NCI-H1436 treated with DMSO at 0.1 percent for 48 hours (cell line): Measurements from ENCODE around the gene TP53TG5.
"Not testable (repeated sequence)": the region's sequence is repeated elsewhere in the genome, so short reads cannot be mapped to it uniquely, and the experiment has no call there.

Experiments used
- DNase-seq: peaks from one replicate; lab custom pipeline; 2025; lab: John Stamatoyannopoulos, UW

Gene TP53TG5

DNA sequence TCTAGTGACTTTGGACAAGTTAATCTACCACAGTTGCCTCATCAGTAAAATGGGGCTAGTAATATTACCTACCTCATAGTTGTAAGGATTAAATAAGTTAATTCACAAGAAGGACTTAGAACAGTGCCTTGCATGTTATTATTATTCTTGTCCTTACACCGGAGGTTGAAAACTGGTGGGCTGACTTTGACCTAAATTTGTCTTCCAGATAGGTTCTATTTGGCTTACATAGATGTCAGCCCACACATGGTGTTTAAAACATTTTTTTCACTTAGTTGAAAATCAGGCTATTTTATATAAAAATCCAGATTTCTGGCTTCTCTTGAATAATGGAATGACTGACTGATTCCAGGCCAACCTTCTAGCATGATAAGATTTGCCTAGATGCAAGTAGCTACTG lies 11.9 kb downstream of the TP53TG5 start:
- no peak for DNase-seq

DNA sequence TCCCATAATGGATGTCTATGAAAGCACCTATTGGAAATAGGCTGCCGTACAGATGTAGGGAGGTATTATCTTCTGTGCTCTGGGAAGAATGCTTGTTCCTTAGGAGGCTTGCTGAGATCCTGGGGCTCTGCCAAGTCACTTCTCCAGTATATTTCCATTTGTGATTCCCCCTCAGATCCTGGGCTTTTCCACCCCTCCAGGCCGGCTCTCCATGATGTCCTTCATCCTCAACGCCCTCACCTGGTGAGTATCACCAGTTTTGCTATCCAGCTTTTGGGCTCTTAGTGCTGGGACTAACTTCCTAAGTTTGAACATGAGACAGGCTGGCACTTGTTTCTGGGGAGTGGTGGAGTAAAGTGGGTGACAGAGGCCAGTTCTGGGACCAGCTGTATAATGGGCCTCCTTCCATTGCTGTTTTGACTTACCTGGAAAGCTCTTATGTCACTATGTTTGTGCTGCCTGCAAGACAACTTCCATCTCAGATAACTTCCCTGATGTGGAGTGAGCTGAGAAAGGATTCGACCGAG lies 12.6 kb downstream of the TP53TG5 start:
- DNase-seq, result no peak

DNA sequence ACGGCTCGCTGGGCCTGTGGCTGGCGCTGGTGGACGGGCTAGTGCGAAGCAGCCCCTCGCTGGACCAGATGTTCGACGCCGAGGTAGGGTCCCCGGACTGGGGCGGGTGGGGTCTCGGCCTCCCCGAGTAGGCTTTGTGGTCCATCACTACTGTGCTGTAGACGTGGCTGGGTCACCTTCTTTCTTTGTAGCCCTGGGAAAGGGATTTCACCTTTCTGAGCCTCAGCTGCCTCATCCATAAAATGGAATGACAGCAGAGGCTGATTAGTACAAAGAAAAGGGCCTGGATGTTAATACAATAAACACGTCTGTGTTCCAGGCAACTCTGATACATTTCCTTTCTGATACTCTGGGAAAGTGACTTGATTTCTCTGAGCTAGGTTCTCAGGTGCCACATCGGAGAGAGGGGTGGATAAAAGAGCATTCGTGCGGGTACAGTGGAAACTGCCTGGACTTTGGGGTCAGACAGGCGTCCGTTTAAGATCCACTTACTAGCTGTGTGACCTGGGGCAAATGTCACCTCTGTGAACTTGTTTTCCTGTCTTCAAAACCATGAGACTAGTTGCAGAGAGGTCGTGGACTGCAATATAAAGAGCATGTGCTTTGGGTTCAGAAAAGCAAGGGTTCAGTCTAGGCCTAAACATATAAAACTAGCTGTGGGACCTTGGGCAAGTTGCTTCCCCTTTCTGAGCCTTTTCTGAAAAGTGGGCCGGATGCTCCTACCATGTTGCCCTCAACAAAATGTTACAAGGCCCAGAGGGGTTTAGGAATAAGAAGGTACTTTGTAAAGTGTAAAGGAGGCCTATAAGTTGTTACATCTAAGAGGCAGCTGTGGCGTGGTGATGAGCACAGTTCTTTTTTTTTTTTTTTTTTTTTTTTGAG lies 14.3 kb downstream of the TP53TG5 start:
- no peak for DNase-seq

DNA sequence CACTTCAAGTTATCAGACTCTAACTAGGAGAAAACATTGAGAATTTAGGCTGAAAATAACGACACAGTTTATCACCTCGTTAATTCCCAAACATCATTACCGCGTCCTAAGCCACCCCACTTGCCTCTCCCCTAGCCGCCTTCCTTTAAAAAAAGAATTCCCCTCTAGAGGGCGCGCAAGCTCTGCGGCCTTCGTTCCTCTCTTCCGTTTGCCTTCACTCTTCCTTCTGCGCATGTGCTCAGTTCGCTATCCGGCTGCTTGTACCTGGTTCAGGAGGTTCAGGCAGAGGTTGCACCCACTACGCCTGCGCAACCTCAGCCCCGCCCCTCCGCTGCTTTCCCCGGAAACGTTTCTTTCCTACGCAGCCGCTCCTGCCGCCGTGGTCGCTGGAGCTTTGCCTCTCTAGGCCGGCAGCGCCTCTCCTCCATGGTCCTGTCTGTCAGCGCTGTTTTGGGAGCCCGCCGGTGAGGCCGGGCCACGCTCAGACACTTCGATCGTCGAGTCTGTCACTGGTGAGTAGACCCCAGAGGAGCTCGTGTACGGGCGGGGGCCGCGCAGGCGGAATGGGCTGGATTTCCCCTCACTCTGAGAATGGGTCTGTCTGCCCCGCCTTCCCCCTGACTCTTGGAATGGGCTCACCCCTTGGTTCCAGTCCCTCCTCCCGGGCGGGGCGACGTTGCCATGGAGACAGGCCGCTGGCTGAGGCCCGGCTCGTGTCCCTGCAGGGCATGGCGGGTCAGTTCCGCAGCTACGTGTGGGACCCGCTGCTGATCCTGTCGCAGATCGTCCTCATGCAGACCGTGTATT lies 15.1 kb downstream of the TP53TG5 start, which contains the start of gene SYS1:
SYS1 (plus strand) TSS at position 353 of the 807 bp plus-strand sequence; CDS start at position 729, 376 bp downstream.
- peak; percentile 93 for DNase-seq

DNA sequence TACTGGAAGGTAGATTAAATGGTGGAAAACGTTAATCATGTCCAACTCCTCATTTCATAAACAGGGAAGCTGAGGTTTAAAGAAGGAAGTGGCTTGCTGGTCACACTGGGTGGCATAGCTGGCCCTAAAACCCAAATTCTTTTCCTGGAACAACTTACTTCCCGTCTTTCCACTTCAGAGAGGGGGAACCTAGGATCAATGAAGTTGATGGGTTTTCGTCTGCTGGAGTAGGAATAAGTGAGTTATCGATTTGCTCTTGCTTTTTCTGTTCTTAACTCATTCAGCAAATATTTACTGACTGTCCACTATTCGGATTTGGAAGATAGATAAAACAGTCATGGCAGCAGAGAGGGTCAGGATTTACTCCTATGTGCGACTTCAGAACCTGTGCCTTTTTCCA lies 16.3 kb downstream of the TP53TG5 start:
- DNase-seq, result no peak

DNA sequence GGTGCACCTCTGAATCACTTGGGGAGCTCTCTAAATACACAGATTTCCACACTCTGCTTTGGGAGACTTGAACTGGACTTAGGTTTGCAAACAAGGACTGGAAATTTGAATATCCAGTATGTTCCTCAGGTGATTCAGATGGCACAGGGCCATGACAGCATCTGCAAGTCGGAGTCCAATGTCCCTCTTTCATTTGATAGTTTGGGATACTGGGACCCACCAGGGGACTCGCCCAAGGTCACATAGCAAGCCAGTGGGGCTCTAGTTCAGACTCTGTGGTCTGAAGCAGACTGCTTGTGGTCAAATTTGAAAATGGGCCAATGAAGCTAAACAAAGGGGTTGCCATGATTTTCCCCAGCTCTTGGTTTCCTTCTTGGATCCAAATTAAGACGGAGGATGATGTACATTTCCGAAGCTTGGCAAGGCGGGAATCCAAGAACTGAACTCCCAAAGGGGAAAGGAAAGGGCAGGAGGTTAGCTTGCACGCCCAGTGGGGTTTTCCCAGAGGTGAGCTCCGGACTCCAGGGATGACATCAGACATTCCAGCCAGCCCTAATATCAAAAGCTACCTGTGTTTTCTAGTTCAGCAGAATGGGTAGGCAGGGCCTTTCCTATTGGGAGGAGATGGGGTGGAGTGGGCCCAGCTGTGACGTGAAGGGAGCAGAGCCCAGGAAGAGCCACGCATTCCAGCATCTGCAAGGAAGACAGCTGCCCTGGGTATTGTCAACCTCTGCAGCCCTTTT lies 18.5 kb downstream of the TP53TG5 start:
- DNase-seq, result no peak

DNA sequence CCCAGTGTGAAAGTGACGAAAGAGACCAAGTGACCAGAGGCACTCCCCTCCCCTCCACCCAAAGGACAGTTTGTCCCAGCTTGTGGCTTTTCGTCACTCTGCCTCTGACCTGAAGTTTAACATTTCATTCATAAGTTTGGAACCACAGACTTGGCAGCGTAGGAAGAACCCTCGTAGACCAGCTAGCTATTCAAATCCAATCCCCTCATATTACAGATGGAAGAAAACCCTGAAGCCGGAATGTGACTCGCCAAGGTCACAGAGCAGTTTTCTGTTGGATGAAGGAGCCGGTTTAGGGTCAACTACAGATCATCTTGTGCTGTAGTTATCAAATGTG lies 19.1 kb downstream of the TP53TG5 start:
- no peak for DNase-seq

DNA sequence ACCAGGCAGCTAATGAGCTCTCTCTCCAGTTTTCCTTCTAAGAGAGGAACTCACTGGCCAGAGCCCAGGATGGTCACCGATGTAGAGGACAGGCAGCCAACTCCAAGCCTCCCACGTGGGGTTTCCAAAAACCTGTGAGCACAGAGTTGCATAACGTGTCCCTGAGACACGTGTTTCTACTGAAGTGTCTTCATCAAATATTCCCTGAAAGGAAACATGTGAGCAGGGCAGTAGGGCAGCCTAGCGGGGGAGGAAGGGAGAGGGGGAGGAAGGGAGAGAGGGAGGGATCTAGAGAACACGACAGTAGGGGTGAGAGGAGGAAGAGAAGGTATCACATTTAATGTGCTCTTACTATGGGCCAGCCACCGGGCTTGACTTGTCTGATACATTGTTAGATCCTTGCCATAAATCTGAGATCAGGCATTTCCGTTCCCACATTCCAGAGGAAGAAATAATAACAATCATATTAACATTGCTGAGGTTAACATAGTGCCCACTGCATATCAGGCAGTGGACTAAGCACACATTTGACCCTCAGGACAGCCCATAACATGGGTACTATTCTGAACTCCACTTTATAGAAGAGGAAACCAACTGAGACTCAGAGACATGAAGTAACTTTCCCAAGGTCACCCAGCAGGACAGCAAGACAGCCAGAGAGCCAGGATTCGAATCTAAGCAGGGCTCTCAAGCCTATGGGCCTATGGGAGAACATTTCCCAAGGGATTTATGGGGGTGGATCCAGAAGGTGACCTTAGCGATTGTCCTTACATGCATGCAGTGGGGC lies 19.6 kb downstream of the TP53TG5 start:
- DNase-seq, result no peak

DNA sequence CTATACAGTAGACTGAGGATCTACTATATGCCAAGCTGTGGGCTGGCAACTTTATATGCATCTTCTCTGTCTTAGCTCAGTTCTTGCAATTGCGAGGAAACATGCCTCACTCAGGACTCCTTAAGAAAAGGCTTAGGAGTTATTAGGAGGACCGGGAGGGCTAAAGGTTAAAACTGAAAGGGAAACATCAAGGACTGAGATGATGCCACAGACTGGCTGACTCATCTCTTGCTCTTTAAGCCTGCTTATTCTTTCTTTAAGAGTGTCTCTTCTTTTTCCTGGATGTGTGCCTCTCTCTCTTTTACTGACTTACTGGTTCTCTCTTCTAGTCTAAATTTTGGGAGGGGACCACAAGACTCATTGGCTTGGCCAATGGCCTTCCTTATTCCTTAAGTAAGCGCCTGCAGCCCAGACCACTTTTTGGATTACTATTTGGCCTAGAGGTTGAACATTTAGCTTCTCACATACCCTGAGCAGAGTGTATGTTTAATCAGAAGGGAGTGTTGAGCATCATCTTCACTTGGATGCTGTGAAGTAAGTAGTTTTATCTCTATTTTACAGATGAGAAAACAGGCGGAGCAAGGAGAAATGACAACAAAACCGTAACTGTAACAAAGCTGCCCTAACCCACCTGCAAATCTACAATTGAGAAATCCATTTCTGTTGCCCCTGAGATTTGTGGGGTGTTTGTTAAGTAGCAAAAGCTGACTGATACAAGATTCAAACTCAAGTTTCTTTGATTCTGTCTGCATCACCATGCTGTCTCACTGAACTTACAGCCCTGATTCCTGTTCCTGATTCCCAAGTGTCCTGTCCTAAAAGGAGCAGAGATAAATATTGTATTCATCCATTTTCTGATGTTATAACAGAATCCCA lies 22.7 kb downstream of the TP53TG5 start:
- no peak for DNase-seq

DNA sequence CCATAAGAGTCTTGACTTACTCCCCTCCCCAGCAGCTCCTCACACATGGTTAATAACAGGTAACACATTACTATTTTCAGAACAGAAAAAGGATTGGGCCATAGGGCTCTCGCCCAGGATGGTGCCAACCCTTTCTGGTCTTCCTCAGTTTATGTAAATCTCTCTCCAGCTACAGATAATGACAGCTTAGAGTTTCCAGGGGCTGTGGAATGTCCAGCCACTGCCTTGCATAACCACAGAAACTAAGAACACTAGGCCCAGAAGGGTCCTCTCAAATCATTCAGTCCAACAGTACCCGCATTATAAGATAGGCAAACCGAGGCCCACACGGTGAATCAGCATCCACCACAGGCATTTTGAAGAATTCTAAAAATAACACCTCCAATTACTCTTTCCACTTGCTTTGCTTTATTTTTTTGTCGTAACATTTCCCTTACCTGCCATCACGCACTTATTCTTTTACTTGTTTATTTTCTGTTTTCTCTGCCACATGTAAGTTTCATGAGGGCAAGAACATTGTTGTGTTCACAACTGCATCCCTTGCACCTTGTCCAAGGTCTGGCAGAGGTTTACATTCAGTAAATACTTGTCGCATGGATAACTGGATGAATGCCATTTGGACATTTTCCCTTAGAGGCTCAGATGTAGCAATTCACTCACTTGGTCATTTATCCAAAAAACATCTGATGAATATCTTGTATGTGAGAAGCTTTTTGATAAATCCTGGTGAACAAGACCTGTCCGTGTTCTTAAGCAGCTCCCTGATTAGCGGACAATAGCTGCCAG lies 23.5 kb downstream of the TP53TG5 start:
- no peak for DNase-seq

DNA sequence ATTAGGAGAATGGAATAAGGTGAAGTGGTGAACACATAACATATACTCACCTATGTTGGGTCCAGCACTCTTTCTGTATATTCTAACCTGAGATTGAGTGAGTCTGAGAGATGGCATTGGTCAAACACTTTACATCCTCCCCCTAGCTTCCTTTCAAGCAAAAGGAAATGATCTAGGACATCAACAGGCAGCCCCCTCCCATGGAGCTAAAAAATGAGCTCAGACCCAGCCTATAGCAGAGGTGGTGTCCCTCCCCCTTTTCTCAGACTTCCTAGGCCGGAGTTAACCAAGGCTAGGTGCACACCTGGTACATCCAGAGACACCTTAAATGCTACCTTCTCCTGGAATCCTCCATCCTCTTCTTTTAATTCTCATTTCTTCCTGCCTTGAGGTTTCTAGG lies 24.4 kb downstream of the TP53TG5 start:
- no peak for DNase-seq

DNA sequence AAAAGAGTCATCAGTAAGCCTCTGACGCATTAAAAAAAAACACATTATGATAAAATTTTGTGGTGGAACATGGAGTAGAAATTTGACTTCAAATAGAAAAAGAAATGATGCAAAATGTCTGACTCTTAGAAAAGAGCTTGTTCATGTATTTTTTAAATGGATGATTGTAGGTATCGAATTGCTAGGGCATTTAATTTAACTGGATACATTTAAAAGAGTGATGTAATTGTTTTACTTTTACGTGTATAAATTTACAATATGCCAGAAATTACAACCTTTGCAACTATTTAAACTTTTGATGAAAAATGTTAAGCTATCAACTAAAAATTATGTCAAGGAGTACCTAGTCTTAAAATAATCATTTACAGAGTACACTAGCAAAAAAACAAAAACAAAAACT lies 25.4 kb downstream of the TP53TG5 start:
- DNase-seq, result no peak

DNA sequence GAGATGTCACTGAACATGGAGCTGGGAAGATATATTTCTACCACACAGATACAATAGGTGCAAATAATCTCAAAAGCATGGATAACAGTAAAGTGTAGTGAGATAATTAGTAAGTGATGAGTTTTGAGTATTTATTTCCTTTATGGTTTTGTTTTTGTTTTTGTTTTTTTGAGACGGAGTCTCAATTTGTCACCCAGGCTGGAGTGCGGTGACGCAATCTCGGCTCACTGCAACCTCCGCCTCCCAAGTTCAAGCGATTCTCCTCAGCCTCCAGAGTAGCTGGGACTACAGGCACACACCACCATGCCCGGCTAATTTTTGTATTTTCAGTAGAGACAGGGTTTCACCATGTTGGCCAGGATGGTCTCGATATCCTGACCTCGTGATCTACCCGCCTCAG lies 27.3 kb downstream of the TP53TG5 start:
- not testable (repeated sequence) for DNase-seq

DNA sequence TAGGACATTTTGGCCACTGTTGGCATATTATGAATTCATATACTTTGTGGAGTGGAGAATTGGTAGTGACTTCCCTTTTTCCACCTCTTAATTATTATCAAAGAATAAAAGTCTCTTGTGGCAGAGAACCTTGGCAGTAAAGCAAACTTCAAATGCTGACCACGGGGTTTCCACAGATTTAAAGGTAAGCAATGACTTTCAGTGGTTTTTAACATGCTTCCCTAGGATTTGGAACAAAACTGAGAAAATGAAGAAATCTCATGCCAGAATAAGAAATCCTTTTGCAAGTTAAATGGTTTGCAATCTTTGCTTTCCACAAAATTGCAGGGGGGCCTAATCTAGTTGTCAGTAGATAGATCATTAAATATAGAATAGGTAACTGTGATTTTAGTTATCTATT lies 27.9 kb downstream of the TP53TG5 start:
- no peak for DNase-seq

DNA sequence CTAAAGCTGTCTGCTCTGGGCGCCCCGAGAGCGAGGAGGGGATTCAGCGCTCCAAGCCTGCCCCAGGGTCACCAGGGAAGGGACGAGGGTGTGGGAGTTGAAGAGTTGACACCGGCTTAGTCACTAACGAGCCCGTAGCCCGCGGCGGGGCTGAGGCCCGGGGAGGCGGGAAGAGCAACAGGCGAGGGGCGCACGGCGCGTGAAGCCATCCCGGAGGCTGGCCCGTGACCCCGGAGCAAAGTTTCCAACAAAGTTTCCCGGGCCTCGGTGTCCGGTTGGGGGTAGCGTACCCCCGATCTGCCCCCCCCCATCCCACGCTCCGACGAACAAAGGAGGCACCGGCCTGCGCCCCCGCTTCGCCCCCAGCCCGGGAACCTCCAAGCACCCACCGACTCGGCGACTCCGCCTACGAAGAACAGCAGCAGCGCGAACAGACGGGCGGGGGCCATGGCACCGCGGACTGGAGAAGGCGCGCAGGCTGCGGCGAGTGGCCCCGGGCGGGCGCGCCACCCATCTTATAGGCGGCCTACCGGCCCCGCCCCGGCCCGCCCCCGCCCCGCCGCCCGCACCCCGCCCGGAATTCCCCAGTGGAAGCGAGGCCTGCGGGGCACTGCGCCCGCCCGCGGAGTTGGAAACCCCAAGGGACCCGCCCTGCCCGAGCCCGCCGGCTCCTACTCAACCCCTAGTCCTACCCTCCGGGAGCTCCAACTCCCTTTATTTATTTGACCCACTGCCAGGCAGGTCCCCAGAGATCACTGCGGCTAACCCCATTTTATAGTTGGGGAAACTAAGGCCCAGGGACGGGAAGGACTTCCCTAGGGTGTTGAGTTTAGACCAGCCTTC lies 30.0 kb downstream of the TP53TG5 start, which contains the start of gene SDC4:
SDC4 (minus strand) TSS at position 489 of the 843 bp plus-strand sequence; CDS start at position 449, 40 bp downstream.
- DNase-seq, result no peak

DNA sequence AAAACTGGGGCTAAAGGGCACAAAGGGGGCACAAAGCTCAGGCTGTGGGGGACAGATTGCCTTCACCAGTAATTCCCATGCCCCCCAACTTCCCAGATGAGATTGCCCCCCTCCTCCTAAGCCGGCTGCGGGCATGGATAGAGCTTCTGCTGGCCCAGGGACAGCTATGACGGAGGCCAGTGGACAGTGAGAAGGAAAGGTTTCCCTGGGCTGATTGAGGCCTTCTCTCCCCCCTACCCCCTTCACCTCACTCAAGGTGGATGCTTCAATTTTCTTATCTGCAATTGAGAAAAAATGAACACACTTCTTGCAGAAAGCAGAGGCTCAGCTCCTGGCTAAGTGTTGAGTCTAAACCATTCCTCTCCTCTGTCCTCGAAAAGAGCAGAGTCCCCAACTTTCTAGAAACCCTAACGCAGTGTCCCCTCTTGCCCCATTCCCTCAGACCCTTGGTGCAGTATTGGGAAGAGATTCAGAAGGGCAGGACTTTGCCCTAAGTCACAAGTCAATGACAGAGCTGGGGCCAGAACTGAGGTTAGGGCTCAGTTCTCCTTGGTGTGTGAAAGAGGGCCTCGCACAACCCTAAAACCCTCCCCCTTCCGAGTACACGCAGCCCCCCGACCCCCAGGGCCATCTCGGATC lies 30.7 kb downstream of the TP53TG5 start:
- no peak for DNase-seq

DNA sequence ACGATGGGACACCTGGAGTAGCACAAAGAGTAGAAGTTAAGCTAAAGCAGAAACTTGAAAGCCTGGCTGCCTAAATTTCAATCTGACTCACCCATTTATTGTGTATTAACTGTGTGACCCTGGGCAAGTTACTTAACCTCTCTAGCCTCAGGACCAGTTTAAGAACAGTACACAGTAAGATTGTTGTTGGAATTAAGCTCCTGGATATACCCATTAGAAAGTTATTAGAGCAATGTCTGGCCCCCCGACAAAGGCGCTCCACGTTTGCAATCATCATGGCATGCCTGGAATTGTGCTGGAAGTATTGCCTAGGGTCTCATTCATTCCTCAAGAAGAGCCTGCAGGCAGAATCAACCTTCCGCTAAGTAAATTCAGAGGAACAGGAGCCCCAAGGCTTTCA lies 31.3 kb downstream of the TP53TG5 start:
- DNase-seq, result no peak

DNA sequence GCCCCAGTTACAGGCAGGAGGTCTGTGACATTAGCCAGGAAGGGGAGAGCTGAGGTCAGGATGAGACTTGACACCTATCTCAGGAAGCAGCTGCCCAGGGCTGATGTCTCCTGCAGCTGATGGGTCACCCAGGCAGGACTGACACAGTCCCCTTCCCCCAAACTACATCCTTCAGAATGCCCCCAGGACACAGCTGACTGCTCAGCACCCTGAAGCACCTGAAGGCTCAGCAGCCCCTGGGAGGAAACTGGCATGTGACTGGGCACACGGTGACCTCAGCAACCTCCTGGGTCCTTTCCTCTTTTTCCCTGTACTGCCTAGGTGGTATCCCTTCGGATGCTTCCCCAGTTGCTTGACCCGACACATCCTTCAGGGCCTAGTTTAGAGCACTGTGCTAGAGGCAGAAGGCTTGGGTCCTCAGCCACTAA lies 31.8 kb downstream of the TP53TG5 start:
- no peak for DNase-seq
